Vagina (tissue), 2 donors: Measurements from ENCODE around the gene ATP8B1. TPM values are rescaled to one million over a fixed set of nuclear protein-coding genes. Genes with fewer than 3 reads are reported as not detected.
"Not testable (repeated sequence)": the region's sequence is repeated elsewhere in the genome, so short reads cannot be mapped to it uniquely, and the experiment has no call there.

Source experiments
- DNase-seq, 2 donors: peaks; one replicate each; pipeline ENCODE4 v3.0.0-alpha.2; 2017; ENCODE audit errors: extremely low spot score in 2 of 2
- H3K27ac ChIP-seq: fragments of 200-600 bp; sonication (generic); one replicate; pipeline ENCODE4 v1.5.1; 2019
- H3K27me3 ChIP-seq: fragments of 200-600 bp; sonication (generic); one replicate; pipeline ENCODE4 v1.5.1; 2019
- H3K36me3 ChIP-seq, 2 donors: fragments of 200-600 bp; sonication (generic); one replicate each; pipeline ENCODE4 v1.5.1; 2017 to 2019
- H3K4me1 ChIP-seq: fragments of 200-600 bp; sonication (generic); one replicate; pipeline ENCODE4 v1.5.1; 2019
- H3K4me3 ChIP-seq, 2 donors: fragments of 200-600 bp; sonication (generic); 1 replicate in 1 of 2; 2 replicates in 1 of 2; pipeline ENCODE4 v1.5.1; 2016 to 2019
- H3K9me3 ChIP-seq: fragments of 200-600 bp; sonication (generic); one replicate; pipeline ENCODE4 v1.5.1; 2019
- CTCF ChIP-seq, 3 experiments: fragments of 450-650 bp in 2 of 3; fragments of 200-600 bp in 1 of 3; sonication (generic) in 1 of 3; IDR thresholded peaks; one replicate each; pipeline ENCODE4 v1.5.1; 2017 to 2019; ENCODE audit warnings: antibody characterized with exemption in 3 of 3, mild to moderate bottlenecking in 2 of 3, moderate library complexity in 2 of 3
- POLR2A ChIP-seq, 2 donors: fragments of 450-650 bp; IDR thresholded peaks; one replicate each; pipeline ENCODE4 v1.6.1; 2017; ENCODE audit warnings: antibody characterized with exemption in 2 of 2, mild to moderate bottlenecking in 2 of 2, moderate library complexity in 2 of 2
- POLR2AphosphoS5 ChIP-seq, 2 donors: sonication (generic); formaldehyde crosslinking; IDR thresholded peaks; one replicate each; pipeline ENCODE4 v1.9.0; 2017; ENCODE audit warnings: antibody characterized with exemption in 2 of 2, mild to moderate bottlenecking in 2 of 2, low read depth in 1 of 2; ENCODE audit not compliant: insufficient read depth in 1 of 2
- intact Hi-C: fragments of 100-400 bp; cut with DNase I; formaldehyde crosslinking; loops from one replicate; pipeline ENCODE4 v1.15.1; 2023
- total RNA-seq: library from RNA; depleted of rRNA; stranded (reverse); fragments of >200 nt; gene quantifications from one replicate; pipeline ENCODE4 v1.2.3, GENCODE V29; 2016

The ATP8B1 gene
- total RNA-seq, 1 donor from 2014 or later: 41.5 TPM

DNA sequence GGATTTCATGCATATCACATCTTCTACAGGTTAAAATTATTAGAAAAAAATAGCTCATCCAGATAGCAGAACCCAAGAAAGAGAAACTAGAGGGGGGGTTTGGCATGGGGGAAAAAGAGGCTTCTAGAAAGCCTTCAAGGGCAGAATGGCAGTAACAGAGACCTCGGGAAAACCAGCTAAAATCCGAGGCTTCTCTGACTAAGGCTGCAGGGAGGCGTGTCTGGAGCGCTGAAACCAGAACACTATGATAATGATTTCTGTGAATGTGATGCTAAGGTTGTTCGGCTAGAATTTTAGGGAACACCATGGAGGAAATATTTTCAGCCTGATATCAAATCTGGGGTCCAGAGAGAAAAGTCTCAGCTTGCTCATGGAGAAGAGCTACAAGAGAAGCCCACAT is 73.0 kb downstream of the ATP8B1 start:
- no peaks in the 10 kb centered on the region for H3K27me3 ChIP-seq
- H3K36me3 ChIP-seq: no peaks in the 10 kb centered on the region
- no peaks in the 10 kb centered on the region for H3K9me3 ChIP-seq
- TF ChIP-seq POLR2AphosphoS5 (IDR thresholded peaks at IDR 0.05; ENCODE audit: insufficient read depth in 1 of 2, low read depth in 1 of 2) (no peak), POLR2A (IDR thresholded peaks at IDR 0.05) (no peak), CTCF (IDR thresholded peaks at IDR 0.05) (no peak)
- no peak overlapping the region for H3K27ac ChIP-seq
- intact Hi-C loops: no loop called here
- peak in 1 of 2 donors; percentile 67 for DNase-seq
- H3K4me1 ChIP-seq: peaks cover 43% of the 10 kb centered on the region
- H3K4me3 ChIP-seq: no peak overlapping the region

GRCh38 chr18:57728941-57729511 is 74.1 kb downstream of the ATP8B1 start:
- peak overlapping the region; percentile 63 for H3K27ac ChIP-seq
- H3K36me3 ChIP-seq: no peaks in the 10 kb centered on the region
- intact Hi-C loops: no loop called here
- H3K4me3 ChIP-seq: no peak overlapping the region
- H3K27me3 ChIP-seq: no peaks in the 10 kb centered on the region
- TF ChIP-seq POLR2AphosphoS5 (IDR thresholded peaks at IDR 0.05; ENCODE audit: insufficient read depth in 1 of 2, low read depth in 1 of 2) (peak in 1 of 2 donors; percentile 49), CTCF (IDR thresholded peaks at IDR 0.05) (no peak)
- no peaks in the 10 kb centered on the region for H3K9me3 ChIP-seq
- DNase-seq: peak in 1 of 2 donors; percentile 72
- peaks cover 43% of the 10 kb centered on the region for H3K4me1 ChIP-seq

DNA sequence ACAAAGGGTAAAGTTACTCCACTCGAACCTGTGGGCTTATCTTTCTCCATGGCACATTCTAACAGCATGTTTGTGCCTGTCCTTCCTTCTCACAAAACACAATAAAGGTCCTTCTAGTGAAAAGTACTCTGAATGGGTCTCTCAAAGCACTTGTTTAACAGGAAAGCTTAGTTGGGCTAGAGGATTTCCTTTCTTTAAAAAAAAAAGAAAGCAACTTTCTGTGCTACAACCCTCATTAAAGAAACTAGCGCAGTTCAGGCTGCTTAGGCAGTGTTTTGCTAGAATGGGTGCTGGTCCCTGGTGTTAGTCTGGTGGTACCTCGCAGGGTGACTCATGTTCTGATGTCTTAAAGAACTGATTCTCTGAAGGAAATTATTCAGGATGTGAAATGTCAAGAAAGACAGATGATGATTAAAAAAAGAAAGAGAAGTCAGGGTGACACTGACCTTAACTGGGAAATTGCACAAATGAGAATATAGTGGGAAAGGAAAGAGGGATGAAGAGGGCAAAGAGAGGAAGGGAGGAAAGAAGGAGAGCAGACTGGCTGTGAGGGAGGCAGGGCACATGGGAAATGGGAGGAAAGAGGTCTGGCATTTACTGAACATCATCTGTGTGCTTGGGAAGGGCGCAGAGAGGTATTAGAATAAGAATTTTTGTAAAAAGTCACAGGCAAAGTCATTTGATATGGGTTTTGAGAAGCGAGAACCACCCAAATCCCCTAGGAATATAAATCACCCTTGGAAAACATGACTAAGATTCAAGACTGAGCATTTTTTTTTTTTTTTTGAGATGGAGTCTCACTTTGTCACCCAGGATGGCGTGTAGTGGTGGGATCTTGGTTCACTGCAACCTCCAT is 74.9 kb downstream of the ATP8B1 start:
- Histone ChIP-seq H3K36me3 (no peaks in the 10 kb centered on the region), H3K27me3 (no peaks in the 10 kb centered on the region), H3K4me3 (no peak overlapping the region), H3K27ac (peak overlapping the region; percentile 63), H3K9me3 (no peaks in the 10 kb centered on the region), H3K4me1 (peaks cover 43% of the 10 kb centered on the region)
- intact Hi-C loops: no loop called here
- TF ChIP-seq POLR2AphosphoS5 (IDR thresholded peaks at IDR 0.05; ENCODE audit: insufficient read depth in 1 of 2, low read depth in 1 of 2) (peak in 1 of 2 donors; percentile 24), POLR2A (IDR thresholded peaks at IDR 0.05) (no peak), CTCF (IDR thresholded peaks at IDR 0.05) (no peak)
- peak in 1 of 2 donors; percentile 44 for DNase-seq

DNA sequence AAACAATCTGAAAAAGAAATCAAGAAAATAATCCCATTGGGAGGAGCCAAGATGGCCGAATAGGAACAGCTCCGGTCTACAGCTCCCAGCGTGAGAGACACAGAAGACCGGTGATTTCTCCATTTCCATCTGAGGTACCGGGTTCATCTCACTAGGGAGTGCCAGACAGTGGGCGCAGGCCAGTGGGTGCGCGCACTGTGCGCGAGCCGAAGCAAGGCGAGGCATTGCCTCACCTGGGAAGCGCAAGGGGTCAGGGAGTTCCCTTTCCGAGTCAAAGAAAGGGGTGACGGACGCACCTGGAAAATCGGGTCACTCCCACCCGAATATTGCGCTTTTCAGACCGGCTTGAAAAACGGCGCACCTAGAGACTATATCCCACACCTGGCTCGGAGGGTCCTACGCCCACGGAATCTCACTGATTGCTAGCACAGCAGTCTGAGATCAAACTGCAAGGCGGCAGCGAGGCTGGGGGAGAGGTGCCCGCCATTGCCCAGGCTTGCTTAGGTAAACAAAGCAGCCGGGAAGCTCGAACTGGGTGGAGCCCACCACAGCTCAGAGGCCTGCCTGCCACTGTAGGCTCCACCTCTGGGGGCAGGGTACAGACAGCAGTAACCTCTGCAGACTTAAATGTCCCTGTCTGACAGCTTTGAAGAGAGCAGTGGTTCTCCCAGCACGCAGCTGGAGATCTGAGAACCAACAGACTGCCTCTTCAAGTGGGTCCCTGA is 83.7 kb downstream of the ATP8B1 start:
- intact Hi-C loops, H3K27ac ChIP-seq: not testable (repeated sequence)
- DNase-seq: peak in 1 of 2 donors; percentile 20

GRCh38 chr18:57716549-57716948 is 86.6 kb downstream of the ATP8B1 start:
- no peaks in the 10 kb centered on the region for H3K36me3 ChIP-seq
- intact Hi-C loops: no loop called here
- H3K4me3 ChIP-seq: no peak overlapping the region
- no peaks in the 10 kb centered on the region for H3K9me3 ChIP-seq
- DNase-seq: no peak
- no peak overlapping the region for H3K27ac ChIP-seq
- no peak for TF ChIP-seq POLR2AphosphoS5 (IDR thresholded peaks at IDR 0.05; ENCODE audit: insufficient read depth in 1 of 2, low read depth in 1 of 2)
- no peak for TF ChIP-seq CTCF (IDR thresholded peaks at IDR 0.05)
- TF ChIP-seq POLR2A (IDR thresholded peaks at IDR 0.05): no peak
- H3K4me1 ChIP-seq: peaks cover 20% of the 10 kb centered on the region
- H3K27me3 ChIP-seq: no peaks in the 10 kb centered on the region

More for the DNA sequence above, 83.7 kb downstream of the ATP8B1 start:
- not testable (repeated sequence) for H3K36me3 ChIP-seq, H3K4me1 ChIP-seq, H3K4me3 ChIP-seq, H3K9me3 ChIP-seq, H3K27me3 ChIP-seq
